ENCODE results near the gene SMURF2.
A peak's percentile ranks its signal among the peaks of the same experiment; 100 is the strongest.
"Not testable (repeated sequence)": the region's sequence is repeated elsewhere in the genome, so short reads cannot be mapped to it uniquely, and the experiment has no call there.

Gene SMURF2

DNA sequence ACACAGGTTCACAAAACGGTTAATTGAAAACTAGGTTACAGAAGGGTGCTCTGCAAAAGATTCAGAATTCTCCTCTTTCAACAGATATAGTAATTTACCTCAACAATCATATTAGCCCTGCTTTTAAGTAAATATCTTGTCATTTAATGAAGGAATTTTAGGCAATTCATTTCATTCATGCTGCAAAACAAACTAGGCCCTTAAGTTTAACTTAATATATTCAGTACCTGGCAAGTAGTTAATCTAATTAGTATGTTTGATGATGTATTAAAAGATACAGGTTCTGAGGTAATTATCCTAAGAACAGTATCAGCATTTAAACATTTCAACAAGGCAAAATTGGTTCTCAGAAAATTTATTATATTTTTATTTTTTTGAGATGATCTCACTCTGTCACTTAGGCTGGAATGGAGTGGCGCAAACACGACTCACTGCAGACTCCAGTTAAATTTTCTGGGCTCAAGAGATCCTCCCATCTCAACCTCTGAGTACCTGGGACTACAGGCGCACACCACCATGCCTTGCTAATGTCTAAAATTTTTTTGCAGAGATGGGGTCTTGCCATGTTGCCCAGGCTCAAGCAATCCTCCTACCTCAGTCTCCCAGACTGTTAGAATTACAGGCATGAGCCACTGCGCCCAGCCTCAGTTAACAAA lies 44.9 kb downstream of the SMURF2 start:
- no peak overlapping the region for H3K4me3 ChIP-seq (replicated peaks in 1 of 2; ENCODE audit: low read depth in 2 of 2, low read length in 2 of 2)
- no peak for DNase-seq (ENCODE audit: low read depth in 2 of 2)
- TF ChIP-seq, protein P1, sequence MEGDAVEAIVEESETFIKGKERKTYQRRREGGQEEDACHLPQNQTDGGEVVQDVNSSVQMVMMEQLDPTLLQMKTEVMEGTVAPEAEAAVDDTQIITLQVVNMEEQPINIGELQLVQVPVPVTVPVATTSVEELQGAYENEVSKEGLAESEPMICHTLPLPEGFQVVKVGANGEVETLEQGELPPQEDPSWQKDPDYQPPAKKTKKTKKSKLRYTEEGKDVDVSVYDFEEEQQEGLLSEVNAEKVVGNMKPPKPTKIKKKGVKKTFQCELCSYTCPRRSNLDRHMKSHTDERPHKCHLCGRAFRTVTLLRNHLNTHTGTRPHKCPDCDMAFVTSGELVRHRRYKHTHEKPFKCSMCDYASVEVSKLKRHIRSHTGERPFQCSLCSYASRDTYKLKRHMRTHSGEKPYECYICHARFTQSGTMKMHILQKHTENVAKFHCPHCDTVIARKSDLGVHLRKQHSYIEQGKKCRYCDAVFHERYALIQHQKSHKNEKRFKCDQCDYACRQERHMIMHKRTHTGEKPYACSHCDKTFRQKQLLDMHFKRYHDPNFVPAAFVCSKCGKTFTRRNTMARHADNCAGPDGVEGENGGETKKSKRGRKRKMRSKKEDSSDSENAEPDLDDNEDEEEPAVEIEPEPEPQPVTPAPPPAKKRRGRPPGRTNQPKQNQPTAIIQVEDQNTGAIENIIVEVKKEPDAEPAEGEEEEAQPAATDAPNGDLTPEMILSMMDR (IDR thresholded peaks at IDR 0.05; ENCODE audit: low read depth, low read length), result no peak

DNA sequence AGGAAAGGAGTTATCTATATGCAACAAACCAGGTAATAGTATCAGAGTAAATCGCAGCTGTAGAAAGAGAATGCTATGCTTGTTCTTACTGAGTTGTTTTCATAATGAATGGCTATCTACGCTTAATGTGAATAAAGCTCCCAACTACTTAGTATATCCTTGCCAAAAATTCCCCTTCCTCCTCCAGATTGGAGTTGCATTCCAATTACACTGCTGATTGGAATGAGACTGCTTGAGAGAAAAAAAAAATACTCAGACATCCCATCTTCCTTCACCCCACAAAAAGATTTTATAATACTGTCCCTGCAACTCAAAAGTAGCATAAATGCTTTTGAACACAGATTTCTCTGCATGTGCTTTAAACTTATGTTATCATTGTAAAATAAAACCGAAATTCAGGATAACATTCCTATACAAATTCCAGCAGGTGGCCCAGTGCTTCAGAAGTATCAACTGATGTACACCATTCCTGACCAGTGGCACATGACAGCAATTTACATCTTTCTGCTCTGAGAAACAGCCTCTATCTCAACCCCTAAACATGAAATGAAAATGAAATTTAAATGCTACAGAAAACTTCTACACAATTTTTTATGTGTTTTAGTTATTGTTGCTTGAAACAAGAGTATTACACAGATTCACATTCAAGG lies 47.0 kb downstream of the SMURF2 start:
- no peak overlapping the region for H3K4me3 ChIP-seq (replicated peaks in 1 of 2; ENCODE audit: low read depth in 2 of 2, low read length in 2 of 2)
- peak; percentile 66 to 74 for DNase-seq (ENCODE audit: low read depth in 2 of 2)
- TF ChIP-seq, protein P1 (IDR thresholded peaks at IDR 0.05; ENCODE audit: low read depth, low read length), result no peak

DNA sequence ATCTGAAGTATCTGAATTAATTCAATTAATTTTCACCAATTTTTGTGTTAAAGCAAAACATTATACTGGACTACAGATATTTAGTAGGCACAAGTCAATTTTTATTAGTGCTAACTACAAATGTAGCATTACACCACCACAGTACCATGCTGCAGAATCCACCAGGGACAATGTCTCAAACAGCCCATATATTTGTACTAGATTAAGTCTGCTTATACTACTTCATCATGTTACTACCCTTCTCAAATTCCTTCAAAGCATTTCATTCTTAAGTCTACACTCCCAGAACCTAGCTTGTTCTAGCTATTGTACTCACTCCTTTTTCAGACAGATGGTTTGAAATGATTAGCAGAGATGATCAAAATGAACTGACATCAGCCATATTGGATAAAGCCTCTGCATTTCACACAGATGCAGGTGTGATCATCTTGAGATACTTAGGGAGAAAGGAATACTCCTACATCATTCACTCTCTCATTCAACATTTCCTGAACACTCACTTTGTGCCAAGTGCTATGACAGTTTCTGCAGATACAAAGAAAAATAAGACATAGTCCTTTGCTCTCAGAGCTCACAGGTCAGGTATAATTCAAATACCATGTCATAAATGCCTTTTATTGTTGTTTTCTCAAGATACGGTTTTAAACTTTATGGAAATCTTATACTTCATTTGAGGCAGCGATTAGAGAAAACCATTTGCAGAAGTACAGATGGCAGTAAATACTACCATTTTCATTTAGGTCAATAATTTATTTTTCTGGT lies 47.7 kb downstream of the SMURF2 start:
- peak in 1 of 2 donors; percentile 26 for DNase-seq (ENCODE audit: low read depth in 2 of 2)
- TF ChIP-seq, protein P1 (IDR thresholded peaks at IDR 0.05; ENCODE audit: low read depth, low read length), result no peak
- H3K4me3 ChIP-seq (replicated peaks in 1 of 2; ENCODE audit: low read depth in 2 of 2, low read length in 2 of 2), result no peak overlapping the region

DNA sequence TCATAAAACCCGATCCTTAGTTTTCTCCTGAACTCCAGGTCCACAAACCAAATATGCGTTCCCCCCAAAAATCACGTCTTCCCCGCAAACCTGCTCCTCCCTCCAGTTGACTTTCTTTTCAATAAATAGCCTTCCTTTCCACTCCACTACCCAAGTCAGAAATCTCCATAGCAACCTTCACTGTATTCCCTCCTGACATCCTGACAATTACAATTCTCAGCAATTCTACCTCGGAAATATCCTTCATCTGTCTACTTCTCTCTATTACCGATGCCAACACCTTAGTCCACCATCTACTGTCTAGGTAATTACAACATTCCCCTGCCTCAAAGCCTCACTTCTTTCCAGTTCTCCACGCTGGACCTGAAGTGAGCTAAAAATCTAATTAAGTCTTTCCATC lies 50.7 kb downstream of the SMURF2 start:
- TF ChIP-seq, protein P1 (IDR thresholded peaks at IDR 0.05; ENCODE audit: low read depth, low read length), result no peak

DNA sequence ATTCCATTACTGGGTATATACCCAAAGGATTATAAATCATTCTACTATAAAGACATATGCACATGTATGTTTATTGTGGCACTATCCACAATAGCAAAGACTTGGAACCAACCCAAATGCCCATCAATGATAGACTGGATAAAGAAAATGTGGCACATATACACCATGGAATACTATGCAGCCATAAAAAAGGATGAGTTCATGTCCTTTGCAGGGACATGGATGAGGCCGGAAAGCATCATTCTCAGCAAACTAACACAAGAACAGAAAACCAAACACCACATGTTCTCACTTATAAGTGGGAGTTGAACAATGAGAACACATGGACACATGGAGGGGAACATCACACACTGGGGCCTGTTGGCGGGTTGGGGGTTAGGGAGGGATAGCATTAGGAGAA lies 51.9 kb downstream of the SMURF2 start:
- not testable (repeated sequence) for H3K4me3 ChIP-seq (replicated peaks in 1 of 2; ENCODE audit: low read depth in 2 of 2, low read length in 2 of 2); DNase-seq (ENCODE audit: low read depth in 2 of 2)

More for the DNA sequence above, 50.7 kb downstream of the SMURF2 start:
- no peak for DNase-seq (ENCODE audit: low read depth in 2 of 2)
- no peak overlapping the region for H3K4me3 ChIP-seq (replicated peaks in 1 of 2; ENCODE audit: low read depth in 2 of 2, low read length in 2 of 2)

DNA sequence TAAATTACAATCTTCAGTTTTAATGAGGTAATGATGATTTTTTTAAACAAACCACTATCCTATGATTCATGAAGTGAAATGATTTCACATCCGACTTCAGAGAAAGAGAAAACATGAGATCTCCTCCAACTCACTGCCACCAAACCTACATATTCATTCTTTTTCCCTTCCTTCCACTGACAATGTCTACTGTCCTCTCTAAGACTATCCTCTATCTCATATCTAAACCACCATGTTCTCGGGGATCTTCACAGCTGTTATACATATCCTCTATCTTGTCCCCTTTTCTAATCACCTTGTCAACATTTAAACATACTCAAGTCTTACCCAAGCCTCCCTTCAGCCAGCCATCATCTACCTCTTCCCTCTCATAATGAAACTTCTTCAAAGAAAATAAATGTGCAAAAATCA lies 53.5 kb downstream of the SMURF2 start:
- peak in 1 of 2 donors; percentile 72 for DNase-seq (ENCODE audit: low read depth in 2 of 2)
- TF ChIP-seq, protein P1 (IDR thresholded peaks at IDR 0.05; ENCODE audit: low read depth, low read length), result no peak
- H3K4me3 ChIP-seq (replicated peaks in 1 of 2; ENCODE audit: low read depth in 2 of 2, low read length in 2 of 2), result no peak overlapping the region

All from cardiac fibroblast (primary cell).